ENCODE data around the gene VPS45. TPM values are rescaled to one million over a fixed set of nuclear protein-coding genes. Genes with fewer than 3 reads are reported as not detected.

Gene VPS45
- total RNA-seq, 1 experiment from 2014 or later: 47.8 TPM

GRCh38 chr1:150155413-150156071 is 88.0 kb downstream of the VPS45 start:
- CTCF ChIA-PET: no interaction called here
- no peaks in the 10 kb centered on the region for H3K36me3 ChIP-seq (ENCODE audit: low read depth, low read length)
- POLR2A ChIA-PET (ENCODE audit: unreplicated experiment): no interaction called here
- H3K27ac ChIP-seq (ENCODE audit: low read length): no peak overlapping the region
- H3K4me1 ChIP-seq (ENCODE audit: insufficient read depth, low read length): peaks cover 4% of the 10 kb centered on the region; the same call in 1 of the 2 replicates
- no peaks in the 10 kb centered on the region for H3K9me3 ChIP-seq (ENCODE audit: low read length)
- H3K9me2 ChIP-seq (replicated peaks; ENCODE audit: low read length): no peaks in the 10 kb centered on the region
- no TSS peak for BruUV-seq (replicated peaks)
- ATAC-seq: no peak
- H3K9ac ChIP-seq (ENCODE audit: low read length): no peak overlapping the region
- H3K4me2 ChIP-seq (ENCODE audit: low read length): no peak overlapping the region
- H3K79me2 ChIP-seq (ENCODE audit: low read length): no peaks in the 10 kb centered on the region
- TF ChIP-seq EZH2phosphoT487 (IDR thresholded peaks at IDR 0.05; ENCODE audit: borderline replicate concordance, low read length) (no peak), EZH2 (IDR thresholded peaks at IDR 0.05; ENCODE audit: low read length, unreplicated experiment) (no peak)
- TF ChIP-seq, protein P1, sequence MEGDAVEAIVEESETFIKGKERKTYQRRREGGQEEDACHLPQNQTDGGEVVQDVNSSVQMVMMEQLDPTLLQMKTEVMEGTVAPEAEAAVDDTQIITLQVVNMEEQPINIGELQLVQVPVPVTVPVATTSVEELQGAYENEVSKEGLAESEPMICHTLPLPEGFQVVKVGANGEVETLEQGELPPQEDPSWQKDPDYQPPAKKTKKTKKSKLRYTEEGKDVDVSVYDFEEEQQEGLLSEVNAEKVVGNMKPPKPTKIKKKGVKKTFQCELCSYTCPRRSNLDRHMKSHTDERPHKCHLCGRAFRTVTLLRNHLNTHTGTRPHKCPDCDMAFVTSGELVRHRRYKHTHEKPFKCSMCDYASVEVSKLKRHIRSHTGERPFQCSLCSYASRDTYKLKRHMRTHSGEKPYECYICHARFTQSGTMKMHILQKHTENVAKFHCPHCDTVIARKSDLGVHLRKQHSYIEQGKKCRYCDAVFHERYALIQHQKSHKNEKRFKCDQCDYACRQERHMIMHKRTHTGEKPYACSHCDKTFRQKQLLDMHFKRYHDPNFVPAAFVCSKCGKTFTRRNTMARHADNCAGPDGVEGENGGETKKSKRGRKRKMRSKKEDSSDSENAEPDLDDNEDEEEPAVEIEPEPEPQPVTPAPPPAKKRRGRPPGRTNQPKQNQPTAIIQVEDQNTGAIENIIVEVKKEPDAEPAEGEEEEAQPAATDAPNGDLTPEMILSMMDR (conservative IDR thresholded peaks at IDR 0.05; ENCODE audit: low read depth, low read length): no peak
- no peak overlapping the region for H3K4me3 ChIP-seq (ENCODE audit: low read length)
- DNase-seq: no peak
- H3F3A ChIP-seq (ENCODE audit: low read length, unreplicated experiment): no peaks in the 10 kb centered on the region
- no peaks in the 10 kb centered on the region for H3K27me3 ChIP-seq (ENCODE audit: low read length)
- H4K20me1 ChIP-seq (ENCODE audit: low read length): no peaks in the 10 kb centered on the region
- no peak overlapping the region for H2AFZ ChIP-seq (ENCODE audit: low read length)
- intact Hi-C loops (cut with micrococcal nuclease): no loop called here

DNA sequence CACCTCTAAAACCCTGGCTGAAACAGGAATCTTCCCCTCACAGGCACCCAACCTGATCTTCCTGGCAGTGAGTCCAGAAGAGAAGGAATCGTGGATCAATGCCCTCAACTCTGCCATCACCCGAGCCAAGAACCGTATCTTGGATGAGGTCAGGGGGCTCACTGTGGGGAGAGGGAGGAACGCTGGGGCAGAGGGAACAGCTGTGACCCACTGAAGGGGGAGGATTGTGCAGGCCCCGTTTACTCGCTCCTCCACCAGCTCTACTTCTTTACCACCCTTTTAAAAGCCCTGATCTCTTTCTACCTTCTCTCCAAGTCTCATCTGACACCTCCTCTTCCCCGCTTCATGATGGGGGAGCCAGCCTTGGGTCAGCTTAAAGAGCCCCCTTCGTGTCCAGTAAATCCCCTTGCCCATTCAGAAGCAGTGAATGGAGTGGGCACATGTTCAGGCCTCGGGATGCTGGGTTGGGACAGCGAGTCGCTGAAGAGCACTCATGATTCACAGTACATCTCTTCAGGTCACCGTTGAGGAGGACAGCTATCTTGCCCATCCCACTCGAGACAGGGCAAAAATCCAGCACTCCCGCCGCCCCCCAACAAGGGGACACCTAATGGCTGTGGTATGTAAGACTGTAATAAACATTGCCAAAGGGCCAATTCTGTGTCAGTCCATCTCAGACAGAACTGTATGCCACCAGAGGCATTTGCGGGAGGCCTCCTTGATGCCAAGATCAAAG is 89.5 kb downstream of the VPS45 start:
- Histone ChIP-seq H3K4me3 (ENCODE audit: low read length) (no peak overlapping the region), H3K4me2 (ENCODE audit: low read length) (no peak overlapping the region), H3K36me3 (ENCODE audit: low read depth, low read length) (no peaks in the 10 kb centered on the region), H3K9ac (ENCODE audit: low read length) (no peak overlapping the region), H3K4me1 (ENCODE audit: insufficient read depth, low read length) (no peaks in the 10 kb centered on the region), H4K20me1 (ENCODE audit: low read length) (no peaks in the 10 kb centered on the region), H2AFZ (ENCODE audit: low read length) (no peak overlapping the region), H3K79me2 (ENCODE audit: low read length) (no peaks in the 10 kb centered on the region), H3F3A (ENCODE audit: low read length, unreplicated experiment) (no peaks in the 10 kb centered on the region), H3K27ac (ENCODE audit: low read length) (no peak overlapping the region), H3K9me2 (replicated peaks; ENCODE audit: low read length) (no peaks in the 10 kb centered on the region), H3K27me3 (ENCODE audit: low read length) (no peaks in the 10 kb centered on the region), H3K9me3 (ENCODE audit: low read length) (no peaks in the 10 kb centered on the region)
- no TSS peak for BruUV-seq (replicated peaks)
- CTCF ChIA-PET: no interaction called here
- ATAC-seq: no peak
- intact Hi-C loops (cut with micrococcal nuclease): no loop called here
- POLR2A ChIA-PET (ENCODE audit: unreplicated experiment): no interaction called here
- TF ChIP-seq EZH2 (IDR thresholded peaks at IDR 0.05; ENCODE audit: low read length, unreplicated experiment) (no peak), EZH2phosphoT487 (IDR thresholded peaks at IDR 0.05; ENCODE audit: borderline replicate concordance, low read length) (no peak)
- TF ChIP-seq, protein P1 (conservative IDR thresholded peaks at IDR 0.05; ENCODE audit: low read depth, low read length): no peak
- DNase-seq: no peak

DNA sequence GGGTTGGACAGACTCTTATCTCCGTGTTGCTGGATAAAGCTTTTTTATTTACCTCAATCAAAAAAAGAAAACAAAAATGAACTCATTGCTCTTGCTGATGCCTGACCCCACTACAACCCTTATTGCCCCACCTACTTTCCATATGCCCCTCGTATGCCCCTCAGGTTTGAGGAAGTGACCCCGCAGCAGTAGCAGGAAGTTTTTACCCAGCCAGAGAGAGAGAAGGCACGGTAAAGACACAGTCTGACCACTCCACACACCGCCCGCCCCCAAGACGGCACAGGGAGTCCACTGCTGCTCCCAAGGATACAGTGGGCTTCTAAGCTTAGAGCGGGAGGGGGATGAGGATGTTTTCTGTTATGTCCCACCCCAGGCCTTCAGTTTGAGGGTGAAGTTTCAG is 92.0 kb downstream of the VPS45 start:
- no peaks in the 10 kb centered on the region for H3K36me3 ChIP-seq (ENCODE audit: low read depth, low read length)
- POLR2A ChIA-PET (ENCODE audit: unreplicated experiment): no interaction called here
- no peaks in the 10 kb centered on the region for H3K79me2 ChIP-seq (ENCODE audit: low read length)
- H3K4me2 ChIP-seq (ENCODE audit: low read length): no peak overlapping the region
- H3K4me1 ChIP-seq (ENCODE audit: insufficient read depth, low read length): no peaks in the 10 kb centered on the region
- no peak overlapping the region for H3K4me3 ChIP-seq (ENCODE audit: low read length)
- DNase-seq (no peak), ATAC-seq (no peak)
- intact Hi-C loops (cut with micrococcal nuclease): no loop called here
- no peaks in the 10 kb centered on the region for H4K20me1 ChIP-seq (ENCODE audit: low read length)
- CTCF ChIA-PET: no interaction called here
- BruUV-seq (replicated peaks): no TSS peak
- H3K9me2 ChIP-seq (replicated peaks; ENCODE audit: low read length): no peaks in the 10 kb centered on the region
- H2AFZ ChIP-seq (ENCODE audit: low read length): no peak overlapping the region
- no peaks in the 10 kb centered on the region for H3F3A ChIP-seq (ENCODE audit: low read length, unreplicated experiment)
- H3K9me3 ChIP-seq (ENCODE audit: low read length): no peaks in the 10 kb centered on the region
- TF ChIP-seq, protein P1 (conservative IDR thresholded peaks at IDR 0.05; ENCODE audit: low read depth, low read length): no peak
- TF ChIP-seq EZH2 (IDR thresholded peaks at IDR 0.05; ENCODE audit: low read length, unreplicated experiment) (no peak), EZH2phosphoT487 (IDR thresholded peaks at IDR 0.05; ENCODE audit: borderline replicate concordance, low read length) (no peak)
- no peak overlapping the region for H3K9ac ChIP-seq (ENCODE audit: low read length)
- H3K27ac ChIP-seq (ENCODE audit: low read length): no peak overlapping the region
- H3K27me3 ChIP-seq (ENCODE audit: low read length): no peaks in the 10 kb centered on the region

Data from PC-3 (cell line).